Karpas-422 (cell line): ENCODE results near the gene CFHR3. TPM values are rescaled to one million over a fixed set of nuclear protein-coding genes. Genes with fewer than 3 reads are reported as not detected.
"Not testable (repeated sequence)": the region's sequence is repeated elsewhere in the genome, so short reads cannot be mapped to it uniquely, and the experiment has no call there.

Experiments
- DNase-seq: peaks from one replicate; pipeline ENCODE4 v3.0.0-alpha.2; 2015
- H2AFZ ChIP-seq: fragments of 200-600 bp; sonication (generic); 2 replicates; pipeline ENCODE4 v1.6.1; 2014; ENCODE audit warnings: antibody characterized with exemption, low read length, mixed read lengths
- H3K27ac ChIP-seq: fragments of 200-600 bp; sonication (generic); 2 replicates; pipeline ENCODE4 v1.5.1; 2014; ENCODE audit warnings: mild to moderate bottlenecking, low read length, moderate library complexity
- H3K27me3 ChIP-seq: fragments of 200-600 bp; sonication (generic); 2 replicates; pipeline ENCODE4 v1.6.1; 2014; ENCODE audit warnings: low read length, mixed read lengths
- H3K36me3 ChIP-seq: fragments of 200-600 bp; sonication (generic); 2 replicates; pipeline ENCODE4 v1.6.1; 2014; ENCODE audit warnings: low read length, mixed read lengths; ENCODE audit not compliant: insufficient read depth
- H3K4me1 ChIP-seq: fragments of 200-600 bp; sonication (generic); 2 replicates; pipeline ENCODE4 v1.6.1; 2014; ENCODE audit warnings: mild to moderate bottlenecking, low read length, mixed read lengths
- H3K4me2 ChIP-seq: fragments of 200-600 bp; sonication (generic); 2 replicates; pipeline ENCODE4 v1.6.1; 2014; ENCODE audit warnings: low read length, low read depth, mild to moderate bottlenecking; ENCODE audit not compliant: poor library complexity, severe bottlenecking
- H3K4me3 ChIP-seq: fragments of 200-600 bp; sonication (generic); 2 replicates; pipeline ENCODE4 v1.5.1; 2014; ENCODE audit warnings: mild to moderate bottlenecking, antibody characterized with exemption, low read length, mixed read lengths
- H3K79me2 ChIP-seq: fragments of 200-600 bp; sonication (generic); 2 replicates; pipeline ENCODE4 v1.6.1; 2014; ENCODE audit warnings: mild to moderate bottlenecking, low read length, mixed read lengths
- H3K9ac ChIP-seq: fragments of 200-600 bp; sonication (generic); 2 replicates; pipeline ENCODE4 v1.6.0; 2014; ENCODE audit warnings: low read length
- H3K9me2 ChIP-seq: fragments of 200-600 bp; sonication (generic), shearing (Covaris generic); replicated peaks from 2 replicates; pipeline ENCODE4 v1.6.0; 2014; ENCODE audit warnings: mild to moderate bottlenecking, low read length, moderate library complexity; ENCODE audit not compliant: insufficient read depth
- H3K9me3 ChIP-seq: fragments of 300-700, 200-600 bp; sonication (generic); 2 replicates; pipeline ENCODE4 v1.6.1; 2014; ENCODE audit warnings: low read length, mixed read lengths
- H4K20me1 ChIP-seq: fragments of 200-600 bp; sonication (generic); 2 replicates; pipeline ENCODE4 v1.6.1; 2014; ENCODE audit warnings: mild to moderate bottlenecking, antibody characterized with exemption, low read length, low read depth; ENCODE audit not compliant: insufficient read depth
- total RNA-seq: library from RNA; depleted of rRNA; stranded (reverse); fragments of >200 nt; shearing (Covaris generic); gene quantifications from 2 replicates; pipeline ENCODE4 v1.2.3, GENCODE V29; 2014; ENCODE audit warnings: low replicate concordance; rRNA removed

Gene CFHR3
- not detected in 2 replicates for total RNA-seq

DNA sequence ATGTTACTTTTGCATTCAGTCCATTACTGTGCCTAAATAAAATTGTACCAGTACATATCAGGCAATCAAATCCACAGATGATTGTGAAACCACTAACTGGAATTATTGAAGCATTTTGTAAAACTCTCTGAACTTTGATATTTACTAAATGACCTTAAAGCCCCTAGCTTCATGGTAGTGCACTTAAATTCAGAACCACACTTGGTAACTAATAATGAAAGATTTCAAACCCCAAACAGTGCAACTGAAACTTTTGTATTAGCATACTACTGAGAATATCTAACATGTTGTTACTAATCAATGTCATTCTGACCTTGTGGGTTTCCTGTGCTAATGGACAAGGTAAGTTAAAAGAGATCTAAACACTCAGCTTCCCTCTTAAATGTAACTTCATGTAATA, at the start of gene CFHR3:
TSS of gene CFHR3 (plus strand) at position 238 of the 400 bp plus-strand sequence. CDS start at position 285, 47 bp downstream.
- Histone ChIP-seq H4K20me1 (no peaks in the 10 kb centered on the region), H3K9me3 (no peaks in the 10 kb centered on the region), H3K27me3 (no peaks in the 10 kb centered on the region), H3K4me1 (no peaks in the 10 kb centered on the region), H3K79me2 (no peaks in the 10 kb centered on the region), H3K9ac (no peak within 1 kb of the TSS), H2AFZ (no peak within 1 kb of the TSS), H3K9me2 (no peaks in the 10 kb centered on the region), H3K36me3 (no peaks in the 10 kb centered on the region), H3K27ac (no peak within 1 kb of the TSS), H3K4me2 (no peak within 1 kb of the TSS), H3K4me3 (no peak within 1 kb of the TSS)
- DNase-seq, result no peak

DNA sequence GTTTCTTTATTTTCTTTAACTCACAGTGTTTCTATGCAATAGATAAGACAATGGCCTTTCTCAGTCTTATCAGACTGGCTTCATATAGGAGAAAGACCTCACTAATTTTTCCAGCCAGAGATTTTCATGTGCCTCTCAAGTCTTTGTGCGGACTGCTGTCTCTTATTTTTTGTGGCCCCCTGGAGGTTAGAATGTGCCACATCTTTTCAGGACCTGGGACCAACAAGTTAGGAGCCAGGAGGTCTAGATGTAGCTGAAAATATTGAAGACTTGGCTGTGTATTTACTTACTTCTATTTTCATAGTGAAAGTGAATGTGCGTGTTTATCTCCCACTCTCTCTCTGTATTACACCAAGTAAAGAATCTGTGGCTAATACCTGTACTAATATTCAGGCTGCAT, 42.1 kb upstream of the CFHR3 start:
- Histone ChIP-seq H3K27me3 (0 out of 2 replicates have a peak, but pooled peaks cover 2% of the 10 kb centered on the region), H3K9me2 (no peaks in the 10 kb centered on the region), H3K79me2 (no peaks in the 10 kb centered on the region), H3K9me3 (no peaks in the 10 kb centered on the region; the same call in 1 of the 2 replicates), H3K4me1 (no peaks in the 10 kb centered on the region), H3K4me2 (no peak overlapping the region), H3K36me3 (no peaks in the 10 kb centered on the region), H4K20me1 (no peaks in the 10 kb centered on the region), H2AFZ (no peak overlapping the region), H3K4me3 (no peak overlapping the region), H3K9ac (no peak overlapping the region), H3K27ac (no peak overlapping the region)
- DNase-seq, result no peak

DNA sequence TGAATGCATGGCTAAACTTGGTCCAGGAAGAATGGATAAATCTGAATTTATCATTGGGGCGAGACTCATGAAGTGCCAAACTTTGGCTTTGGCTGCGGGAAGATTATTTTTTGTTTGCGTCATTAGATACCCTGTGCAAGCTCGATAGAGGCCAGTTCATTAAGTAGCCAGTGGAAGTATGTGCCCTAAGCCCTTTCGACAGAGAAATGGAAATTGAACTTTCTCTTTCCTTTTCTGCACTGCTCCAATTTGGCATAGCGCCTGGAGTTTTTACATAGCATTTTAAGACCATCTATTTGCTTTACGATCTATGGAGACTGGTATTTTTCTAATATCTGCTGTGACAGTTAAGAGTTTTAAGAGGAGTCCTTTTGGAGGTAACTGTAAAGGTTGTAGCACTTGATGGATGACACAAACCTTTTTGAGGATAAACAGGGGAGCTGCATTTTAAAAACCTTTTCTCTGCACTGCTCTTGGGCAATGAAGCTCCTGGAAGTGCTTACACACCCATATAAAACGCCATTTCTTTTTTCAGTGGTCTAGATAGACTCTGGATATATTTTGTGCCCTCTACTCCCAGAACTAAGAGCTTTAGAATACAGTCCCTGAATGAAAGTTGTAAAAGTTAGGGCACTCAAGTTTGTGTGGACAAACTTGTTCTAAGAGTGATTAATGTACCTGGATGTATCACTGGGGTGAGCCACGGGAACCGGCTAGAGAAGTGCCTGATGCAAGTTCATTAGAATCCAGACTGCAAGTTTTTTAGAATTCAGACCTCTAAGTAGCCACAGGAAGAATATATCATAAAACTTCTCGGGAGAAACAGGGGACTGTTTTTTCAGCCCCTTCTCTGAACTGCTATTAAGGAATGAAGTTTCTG, 41.3 kb upstream of the CFHR3 start:
- H3K79me2 ChIP-seq, result no peaks in the 10 kb centered on the region
- H3K9me3 ChIP-seq, result no peaks in the 10 kb centered on the region; the same call in 1 of the 2 replicates
- H3K9me2 ChIP-seq, result no peaks in the 10 kb centered on the region
- H3K4me1 ChIP-seq, result no peaks in the 10 kb centered on the region
- DNase-seq, result no peak
- no peak overlapping the region for H3K4me3 ChIP-seq
- H3K9ac ChIP-seq, result no peak overlapping the region
- H3K27ac ChIP-seq, result no peak overlapping the region
- 0 out of 2 replicates have a peak, but pooled peaks cover 2% of the 10 kb centered on the region for H3K27me3 ChIP-seq
- no peaks in the 10 kb centered on the region for H4K20me1 ChIP-seq
- no peak overlapping the region for H2AFZ ChIP-seq
- no peaks in the 10 kb centered on the region for H3K36me3 ChIP-seq
- H3K4me2 ChIP-seq, result no peak overlapping the region

DNA sequence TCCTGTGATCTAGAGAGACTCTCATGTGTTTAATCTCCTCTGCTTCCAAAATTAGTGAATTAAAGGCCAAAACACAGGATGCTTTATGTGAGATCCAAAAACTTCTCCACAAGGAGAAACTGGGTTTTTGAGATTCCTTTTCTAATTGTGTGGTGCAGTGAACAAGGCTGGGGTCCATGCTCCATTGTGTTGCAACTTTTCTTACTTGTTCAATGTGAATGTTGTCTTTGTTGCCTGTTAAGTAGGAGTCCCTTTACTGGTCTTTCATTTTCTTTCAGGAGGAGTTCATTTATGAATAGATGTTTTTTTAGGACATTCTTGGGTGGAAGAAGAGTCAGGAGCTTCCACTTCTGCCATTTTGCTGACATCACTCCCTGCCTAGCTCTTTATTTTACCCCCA, 40.6 kb upstream of the CFHR3 start:
- H3K9me3 ChIP-seq, result no peaks in the 10 kb centered on the region; the same call in 1 of the 2 replicates
- H3K27me3 ChIP-seq, result 0 out of 2 replicates have a peak, but pooled peaks cover 2% of the 10 kb centered on the region
- no peaks in the 10 kb centered on the region for H3K9me2 ChIP-seq
- no peaks in the 10 kb centered on the region for H3K4me1 ChIP-seq
- no peak overlapping the region for H2AFZ ChIP-seq
- H3K4me2 ChIP-seq, result no peak overlapping the region
- H3K9ac ChIP-seq, result no peak overlapping the region
- H3K36me3 ChIP-seq, result no peaks in the 10 kb centered on the region
- H4K20me1 ChIP-seq, result no peaks in the 10 kb centered on the region
- no peak for DNase-seq
- H3K4me3 ChIP-seq, result no peak overlapping the region
- H3K27ac ChIP-seq, result no peak overlapping the region
- H3K79me2 ChIP-seq, result no peaks in the 10 kb centered on the region

DNA sequence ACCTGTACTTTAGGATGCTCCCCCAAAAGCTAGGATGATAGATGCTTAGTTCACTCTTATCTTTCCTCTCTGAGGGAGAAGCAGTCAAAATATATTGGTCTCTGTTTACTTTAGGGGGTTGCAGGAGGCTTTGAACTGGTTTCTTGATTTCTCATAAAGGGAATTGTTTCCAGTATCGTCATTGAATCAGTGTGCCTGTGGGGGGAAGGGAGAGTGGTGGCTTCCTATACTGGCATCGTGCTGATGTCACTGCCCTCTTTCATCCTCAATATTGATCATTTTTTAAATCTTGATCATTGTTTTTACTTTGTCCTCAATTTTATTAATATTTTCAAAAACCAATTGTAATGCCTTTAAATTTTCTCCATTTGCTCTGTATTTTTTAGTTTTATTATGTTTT, 40.2 kb upstream of the CFHR3 start:
- Histone ChIP-seq H3K79me2 (no peaks in the 10 kb centered on the region), H4K20me1 (no peaks in the 10 kb centered on the region), H3K9me3 (no peaks in the 10 kb centered on the region; the same call in 1 of the 2 replicates), H2AFZ (no peak overlapping the region), H3K9ac (no peak overlapping the region), H3K27me3 (0 out of 2 replicates have a peak, but pooled peaks cover 2% of the 10 kb centered on the region), H3K36me3 (no peaks in the 10 kb centered on the region), H3K4me2 (no peak overlapping the region), H3K4me1 (no peaks in the 10 kb centered on the region), H3K9me2 (no peaks in the 10 kb centered on the region), H3K4me3 (no peak overlapping the region), H3K27ac (no peak overlapping the region)
- DNase-seq, result no peak

DNA sequence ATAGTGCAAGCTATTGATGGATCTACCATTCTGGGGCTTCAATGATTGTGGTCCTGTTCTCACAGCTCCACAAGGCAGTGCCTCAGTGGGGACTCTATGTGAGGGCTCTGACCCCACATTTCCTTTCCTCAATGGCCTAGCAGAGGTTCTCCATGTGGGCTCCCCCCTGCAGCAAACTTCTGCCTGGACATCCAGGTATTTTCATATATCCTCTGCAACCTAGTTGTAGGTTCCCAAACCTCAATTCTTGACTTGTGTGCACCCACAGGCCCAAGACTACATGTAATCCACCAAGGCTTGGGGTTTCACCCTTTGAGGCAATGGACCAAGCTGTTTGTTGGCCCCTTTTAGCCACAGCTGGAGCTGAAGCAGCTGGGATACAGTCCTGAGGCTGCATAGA, 35.9 kb upstream of the CFHR3 start:
- 0 out of 2 replicates have a peak, but pooled peaks cover 2% of the 10 kb centered on the region for H3K27me3 ChIP-seq
- H3K79me2 ChIP-seq, result no peaks in the 10 kb centered on the region
- H3K9ac ChIP-seq, result no peak overlapping the region
- no peaks in the 10 kb centered on the region; the same call in 1 of the 2 replicates for H3K9me3 ChIP-seq
- H3K4me3 ChIP-seq, result no peak overlapping the region
- H3K9me2 ChIP-seq, result no peaks in the 10 kb centered on the region
- no peaks in the 10 kb centered on the region for H4K20me1 ChIP-seq
- no peak overlapping the region for H2AFZ ChIP-seq
- H3K36me3 ChIP-seq, result no peaks in the 10 kb centered on the region
- H3K4me1 ChIP-seq, result no peaks in the 10 kb centered on the region
- DNase-seq, result no peak
- no peak overlapping the region for H3K27ac ChIP-seq
- H3K4me2 ChIP-seq, result no peak overlapping the region

DNA sequence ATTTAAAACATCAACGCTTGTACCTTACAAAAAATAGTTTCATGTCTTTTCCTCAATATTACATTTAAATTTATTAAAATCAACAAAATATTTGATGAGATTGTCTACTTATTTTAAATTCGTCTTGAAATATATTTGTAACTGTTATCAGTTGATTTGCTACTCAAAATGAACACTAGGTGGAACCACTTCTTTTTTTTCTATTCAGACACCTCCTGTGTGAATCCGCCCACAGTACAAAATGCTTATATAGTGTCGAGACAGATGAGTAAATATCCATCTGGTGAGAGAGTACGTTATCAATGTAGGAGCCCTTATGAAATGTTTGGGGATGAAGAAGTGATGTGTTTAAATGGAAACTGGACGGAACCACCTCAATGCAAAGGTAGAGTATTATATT, 31.4 kb upstream of the CFHR3 start:
- DNase-seq, result peak; percentile 72
- H3K27me3 ChIP-seq, H4K20me1 ChIP-seq, H3K9me3 ChIP-seq, H3K9ac ChIP-seq, H3K4me2 ChIP-seq, H3K79me2 ChIP-seq, H3K4me1 ChIP-seq, H3K4me3 ChIP-seq, H3K36me3 ChIP-seq, H3K27ac ChIP-seq, H2AFZ ChIP-seq, H3K9me2 ChIP-seq: not testable (repeated sequence)

DNA sequence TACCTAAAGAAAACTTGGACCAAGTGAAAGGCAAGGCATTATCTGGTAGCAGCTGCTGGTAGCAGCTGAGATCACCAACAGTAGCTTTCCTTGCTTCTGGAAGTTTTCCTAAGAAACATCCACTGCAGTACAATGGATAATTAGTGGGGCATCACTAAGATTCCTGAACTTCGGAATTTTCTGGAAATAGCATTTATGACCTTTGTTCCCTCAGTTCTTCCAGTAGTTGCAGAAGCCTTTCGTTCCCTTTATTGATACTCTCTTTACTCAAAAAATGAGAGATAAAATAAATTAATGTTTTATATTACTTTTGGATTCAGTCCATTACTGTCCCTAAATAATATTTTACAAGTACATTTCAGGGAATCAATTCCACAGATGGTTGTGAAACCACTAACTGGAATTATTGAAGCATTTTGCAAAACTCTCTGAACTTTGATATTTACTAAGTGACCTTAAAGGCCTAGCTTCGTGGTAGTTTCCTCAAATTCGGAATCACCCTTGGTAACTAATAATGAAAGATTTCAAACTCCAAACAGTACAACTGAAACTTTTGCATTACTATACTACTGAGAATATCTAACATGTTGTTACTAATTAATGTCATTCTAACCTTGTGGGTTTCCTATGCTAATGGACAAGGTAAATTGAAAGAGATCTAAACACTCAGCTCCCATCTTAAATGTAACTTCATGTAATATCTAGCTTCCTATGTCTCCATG, 9.5 kb upstream of the CFHR3 start:
- not testable (repeated sequence) for H3K9me2 ChIP-seq, H3K4me3 ChIP-seq, DNase-seq, H3K4me1 ChIP-seq, H3K36me3 ChIP-seq, H4K20me1 ChIP-seq, H3K4me2 ChIP-seq, H3K9me3 ChIP-seq, H2AFZ ChIP-seq, H3K27me3 ChIP-seq, H3K27ac ChIP-seq, H3K9ac ChIP-seq, H3K79me2 ChIP-seq
